ENCODE data around the gene UBXN6. TPM values are rescaled to one million over a fixed set of nuclear protein-coding genes. Genes with fewer than 3 reads are reported as not detected.
A peak's percentile ranks its signal among the peaks of the same experiment; 100 is the strongest.

UBXN6 gene
- total RNA-seq, 1 donor from 2014 or later, result 54.3 TPM

DNA sequence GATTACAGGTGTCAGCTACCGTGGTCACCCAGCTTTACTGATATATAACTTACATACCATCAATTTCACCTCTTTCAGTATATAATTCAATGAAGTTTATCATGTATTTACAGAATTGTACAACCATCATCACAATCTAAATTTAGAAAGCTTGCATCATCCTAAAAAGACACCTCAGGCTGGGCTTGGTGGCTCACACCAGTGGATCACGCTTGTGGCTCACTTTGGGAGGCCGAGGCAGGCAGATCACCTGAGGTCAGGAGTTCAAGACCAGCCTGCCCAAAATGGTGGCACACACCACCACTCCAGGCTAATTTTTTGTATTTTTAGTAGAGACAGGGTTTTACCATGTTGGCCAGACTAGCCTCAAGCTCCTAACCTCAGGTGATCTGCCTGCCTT lies 10.2 kb upstream of the UBXN6 start:
- Mint-ChIP-seq H3K27ac (no peak overlapping the region), H3K27me3 (no peaks in the 10 kb centered on the region), H3K36me3 (ENCODE audit: low read depth) (no peaks in the 10 kb centered on the region), H3K4me3 (no peak overlapping the region), H3K4me1 (peaks cover 4% of the 10 kb centered on the region), H3K9me3 (no peaks in the 10 kb centered on the region)
- intact Hi-C loops (cut with micrococcal nuclease), result no loop called here
- no peak for DNase-seq
- no peak for ATAC-seq (ENCODE audit: low read depth)
- no peak for TF ChIP-seq CTCF (IDR thresholded peaks at IDR 0.05)
- ChIA-PET POLR2A (no interaction called here), CTCF (no interaction called here)

- H3K9me3 Mint-ChIP-seq, result no peaks in the 10 kb centered on the region
- H3K27ac Mint-ChIP-seq, result no peak overlapping the region
- intact Hi-C loops (cut with micrococcal nuclease), result no loop called here
- H3K4me3 Mint-ChIP-seq, result no peak overlapping the region
- no peaks in the 10 kb centered on the region for H3K36me3 Mint-ChIP-seq (ENCODE audit: low read depth)
- ChIA-PET CTCF (no interaction called here), POLR2A (interaction anchor here (0.6 to 0.7 kb wide), 4 partner anchors 9 to 285 kb away, joined by 4 to 7 read pairs (median 4); no protein-coding TSS in a partner anchor)
- ATAC-seq (ENCODE audit: low read depth) (no peak), DNase-seq (no peak)
- no peaks in the 10 kb centered on the region for H3K27me3 Mint-ChIP-seq
- no peak for TF ChIP-seq CTCF (IDR thresholded peaks at IDR 0.05)
- no peaks in the 10 kb centered on the region for H3K4me1 Mint-ChIP-seq
These were observed 7.4 kb upstream of the UBXN6 start for GRCh38 chr19:4464815-4465581.

GRCh38 chr19:4456843-4457653 lies 546 bp downstream of the UBXN6 start:
- CTCF ChIA-PET, result interaction anchor here (1.6 kb wide), 1 partner anchor 87 kb away, joined by 3 read pairs; no protein-coding TSS in a partner anchor
- intact Hi-C loops (cut with micrococcal nuclease), result loop anchor here (1.0 to 10.0 kb wide), 5 partner anchors 14 to 952 kb away; partner anchors contain the start of genes CHAF1A, DOHH, DPP9 and FZR1
- Mint-ChIP-seq H3K36me3 (ENCODE audit: low read depth) (peaks cover 31% of the 10 kb centered on the region), H3K27me3 (no peaks in the 10 kb centered on the region), H3K4me3 (peak overlapping the region; percentile 89), H3K27ac (peak overlapping the region; percentile 75), H3K4me1 (peaks cover 20% of the 10 kb centered on the region), H3K9me3 (no peaks in the 10 kb centered on the region)
- ATAC-seq (ENCODE audit: low read depth), result peak; percentile 40
- TF ChIP-seq CTCF (IDR thresholded peaks at IDR 0.05), result no peak
- POLR2A ChIA-PET, result interaction anchor here (0.6 to 3.2 kb wide), 6 partner anchors 14 to 736 kb away, joined by 3 to 26 read pairs (median 4); partner anchors contain the start of genes HDGFL2 and YJU2
- no peak for DNase-seq

- CTCF ChIA-PET, result interaction anchor here (1.6 kb wide), 1 partner anchor 86 kb away, joined by 3 read pairs; no protein-coding TSS in a partner anchor
- H3K27ac Mint-ChIP-seq, result peak overlapping the region; percentile 75
- no peak for TF ChIP-seq CTCF (IDR thresholded peaks at IDR 0.05)
- no peak for ATAC-seq (ENCODE audit: low read depth)
- H3K4me3 Mint-ChIP-seq, result peak overlapping the region; percentile 89
- peaks cover 36% of the 10 kb centered on the region for H3K36me3 Mint-ChIP-seq (ENCODE audit: low read depth)
- H3K27me3 Mint-ChIP-seq, result no peaks in the 10 kb centered on the region
- H3K4me1 Mint-ChIP-seq, result peaks cover 20% of the 10 kb centered on the region
- POLR2A ChIA-PET, result interaction anchor here (0.6 to 3.2 kb wide), 4 partner anchors 15 to 735 kb away, joined by 3 to 26 read pairs (median 5); partner anchors contain the start of genes HDGFL2 and YJU2
- H3K9me3 Mint-ChIP-seq, result no peaks in the 10 kb centered on the region
- DNase-seq, result no peak
- intact Hi-C loops (cut with micrococcal nuclease), result loop anchor here (5.0 to 10.0 kb wide), 2 partner anchors 266 to 952 kb away; partner anchors contain the start of genes DOHH, DPP9 and FZR1
These were observed 1.1 kb downstream of the UBXN6 start for GRCh38 chr19:4456476-4456842.

Data from activated B cell treated with CpG ODN at 0.5 μM for 24 hours (primary cell).